Measurements from ENCODE around the gene NMBR.
"Not testable (repeated sequence)": the region's sequence is repeated elsewhere in the genome, so short reads cannot be mapped to it uniquely, and the experiment has no call there.

The NMBR gene

GRCh38 chr6:142155895-142156757, 9.2 kb upstream of the NMBR start:
- TF ChIP-seq CTCF (conservative IDR thresholded peaks at IDR 0.05; ENCODE audit: low read length), result peak; percentile 33
- peak; percentile 23 for DNase-seq (ENCODE audit: low read depth)
- no peak overlapping the region for H3K4me3 ChIP-seq (ENCODE audit: low read length)

- TF ChIP-seq CTCF (conservative IDR thresholded peaks at IDR 0.05; ENCODE audit: low read length), result no peak
- no peak for DNase-seq (ENCODE audit: low read depth)
- no peak overlapping the region for H3K4me3 ChIP-seq (ENCODE audit: low read length)
These were observed 8.2 kb upstream of the NMBR start for GRCh38 chr6:142155091-142155490.

GRCh38 chr6:142154336-142154735, 7.4 kb upstream of the NMBR start:
- DNase-seq (ENCODE audit: low read depth), result no peak
- TF ChIP-seq CTCF (conservative IDR thresholded peaks at IDR 0.05; ENCODE audit: low read length), result no peak
- H3K4me3 ChIP-seq (ENCODE audit: low read length), result no peak overlapping the region

GRCh38 chr6:142153196-142153595, 6.3 kb upstream of the NMBR start:
- H3K4me3 ChIP-seq (ENCODE audit: low read length), result no peak overlapping the region
- DNase-seq (ENCODE audit: low read depth), result no peak
- TF ChIP-seq CTCF (conservative IDR thresholded peaks at IDR 0.05; ENCODE audit: low read length), result no peak

GRCh38 chr6:142152746-142153145, 5.8 kb upstream of the NMBR start:
- no peak overlapping the region for H3K4me3 ChIP-seq (ENCODE audit: low read length)
- no peak for TF ChIP-seq CTCF (conservative IDR thresholded peaks at IDR 0.05; ENCODE audit: low read length)
- peak; percentile 79 for DNase-seq (ENCODE audit: low read depth)

- DNase-seq (ENCODE audit: low read depth); H3K4me3 ChIP-seq (ENCODE audit: low read length): not testable (repeated sequence)
These were observed 5.4 kb downstream of the NMBR start for GRCh38 chr6:142141531-142141930.

- no peak overlapping the region for H3K4me3 ChIP-seq (ENCODE audit: low read length)
- TF ChIP-seq CTCF (conservative IDR thresholded peaks at IDR 0.05; ENCODE audit: low read length), result no peak
- no peak for DNase-seq (ENCODE audit: low read depth)
These were observed 8.0 kb downstream of the NMBR start for GRCh38 chr6:142138876-142139275.
